A673 (cell line): Measurements from ENCODE around the gene TFDP3. TPM values are rescaled to one million over a fixed set of nuclear protein-coding genes. Genes with fewer than 3 reads are reported as not detected.

Experiments used
- BruUV-seq: library from RNA; stranded (reverse); fragments of 400-500 nt; replicated peaks from 2 replicates; lab custom pipeline; 2021; lab: Mats Ljungman, UMichigan
- CTCF ChIA-PET: fragments of 300-600 bp; sonication (Branson Sonifier 250); formaldehyde crosslinking; loops from one replicate; lab custom pipeline; 2022; ENCODE audit warnings: antibody characterized with exemption; lab: Charles Lee
- POLR2A ChIA-PET: fragments of 300-600 bp; sonication (Branson Sonifier 250); formaldehyde crosslinking; loops from one replicate; lab custom pipeline; 2022; ENCODE audit warnings: antibody characterized with exemption; ENCODE audit not compliant: low non-redundant PET; lab: Charles Lee
- DNase-seq: peaks from one replicate; pipeline ENCODE4 v3.0.0-alpha.2; 2015; ENCODE audit warnings: low spot score
- H3K27ac ChIP-seq: fragments of 200-600 bp; sonication (generic); 2 replicates; pipeline ENCODE4 v1.5.1; 2016; ENCODE audit warnings: mixed run types, low read depth, mild to moderate bottlenecking, mixed read lengths, antibody characterized with exemption, low read length; ENCODE audit not compliant: poor library complexity, severe bottlenecking
- H3K27me3 ChIP-seq: fragments of 200-600 bp; sonication (generic); replicated peaks from 2 replicates; pipeline ENCODE4 v1.6.1; 2017; ENCODE audit warnings: mixed run types, low read depth, mild to moderate bottlenecking, mixed read lengths, antibody characterized with exemption, low read length; ENCODE audit not compliant: insufficient read depth, poor library complexity
- H3K36me3 ChIP-seq: fragments of 200-600 bp; sonication (generic); 2 replicates; pipeline ENCODE4 v1.6.1; 2016; ENCODE audit warnings: mixed run types, mild to moderate bottlenecking, mixed read lengths, antibody characterized with exemption, low read length; ENCODE audit not compliant: insufficient read depth, poor library complexity, severe bottlenecking
- H3K4me1 ChIP-seq: fragments of 200-600 bp; sonication (generic); 2 replicates; pipeline ENCODE4 v1.6.1; 2017; ENCODE audit warnings: mixed run types, mild to moderate bottlenecking, mixed read lengths, antibody characterized with exemption, low read length; ENCODE audit not compliant: insufficient read depth, poor library complexity, severe bottlenecking
- H3K4me3 ChIP-seq: fragments of 200-600 bp; sonication (generic); 2 replicates; pipeline ENCODE4 v1.5.1; 2016; ENCODE audit warnings: low read depth, mixed run types, mild to moderate bottlenecking, mixed read lengths, low read length; ENCODE audit not compliant: poor library complexity, severe bottlenecking
- H3K9me3 ChIP-seq: fragments of 200-600 bp; sonication (generic); 2 replicates; pipeline ENCODE4 v1.6.1; 2016; ENCODE audit warnings: mixed run types, low read depth, mild to moderate bottlenecking, mixed read lengths, antibody characterized with exemption, low read length; ENCODE audit not compliant: poor library complexity, severe bottlenecking
- CTCF ChIP-seq: fragments of 300-800, 200-600 bp; sonication (generic); conservative IDR thresholded peaks from 2 replicates; pipeline ENCODE4 v1.5.1; 2017; ENCODE audit warnings: low read depth, mild to moderate bottlenecking, antibody characterized with exemption, low read length, moderate library complexity, mixed read lengths
- EZH2 ChIP-seq: fragments of 200-600 bp; sonication (generic); IDR thresholded peaks from 2 replicates; pipeline ENCODE4 v1.6.1; 2017; ENCODE audit warnings: borderline replicate concordance, low read depth, mild to moderate bottlenecking, mixed read lengths, antibody characterized with exemption, low read length; ENCODE audit not compliant: poor library complexity, severe bottlenecking
- intact Hi-C: fragments of 100-400 bp; cut with micrococcal nuclease; formaldehyde crosslinking; loops from one replicate; pipeline ENCODE4 v1.10.0; 2022; ENCODE audit not compliant: unreplicated experiment
- total RNA-seq: library from RNA; stranded (reverse); gene quantifications from 2 replicates; pipeline ENCODE4 v1.2.3, GENCODE V29; 2021

TFDP3 gene
- total RNA-seq, 1 experiment from 2014 or later, result 0.56 TPM

- DNase-seq, result no peak
- Histone ChIP-seq H3K27me3 (no peaks in the 10 kb centered on the region), H3K36me3 (no peaks in the 10 kb centered on the region), H3K27ac (no peak overlapping the region), H3K4me3 (no peak overlapping the region), H3K4me1 (no peaks in the 10 kb centered on the region), H3K9me3 (no peaks in the 10 kb centered on the region)
- BruUV-seq, result no TSS peak
- ChIA-PET CTCF (no interaction called here), POLR2A (no interaction called here)
- TF ChIP-seq CTCF (no peak), EZH2 (no peak)
- intact Hi-C loops, result no loop called here
Observed at GRCh38 chrX:133246921-133247320, 28.8 kb upstream of the TFDP3 start.

- intact Hi-C loops, result no loop called here
- H3K4me1 ChIP-seq, result no peaks in the 10 kb centered on the region
- POLR2A ChIA-PET, result no interaction called here
- no TSS peak for BruUV-seq
- no peak overlapping the region for H3K4me3 ChIP-seq
- TF ChIP-seq EZH2 (no peak), CTCF (no peak)
- DNase-seq, result no peak
- CTCF ChIA-PET, result no interaction called here
- H3K9me3 ChIP-seq, result no peaks in the 10 kb centered on the region
- no peaks in the 10 kb centered on the region for H3K36me3 ChIP-seq
- H3K27me3 ChIP-seq, result no peaks in the 10 kb centered on the region
- H3K27ac ChIP-seq, result no peak overlapping the region
Observed at GRCh38 chrX:133235830-133236229, 17.7 kb upstream of the TFDP3 start.

GRCh38 chrX:133232331-133232730, 14.2 kb upstream of the TFDP3 start:
- H3K27ac ChIP-seq, result no peak overlapping the region
- H3K36me3 ChIP-seq, result no peaks in the 10 kb centered on the region
- intact Hi-C loops, result no loop called here
- no peaks in the 10 kb centered on the region for H3K9me3 ChIP-seq
- H3K4me1 ChIP-seq, result no peaks in the 10 kb centered on the region
- H3K27me3 ChIP-seq, result no peaks in the 10 kb centered on the region
- TF ChIP-seq CTCF (no peak), EZH2 (no peak)
- no TSS peak for BruUV-seq
- DNase-seq, result no peak
- H3K4me3 ChIP-seq, result no peak overlapping the region
- CTCF ChIA-PET, result no interaction called here
- POLR2A ChIA-PET, result no interaction called here
